T follicular helper cell (primary cell): ENCODE results near the gene STXBP5.

Source experiments
- DNase-seq: peaks from one replicate; pipeline ENCODE4 v3.0.0-alpha.2; 2020; ENCODE audit warnings: low read depth

Gene STXBP5

DNA sequence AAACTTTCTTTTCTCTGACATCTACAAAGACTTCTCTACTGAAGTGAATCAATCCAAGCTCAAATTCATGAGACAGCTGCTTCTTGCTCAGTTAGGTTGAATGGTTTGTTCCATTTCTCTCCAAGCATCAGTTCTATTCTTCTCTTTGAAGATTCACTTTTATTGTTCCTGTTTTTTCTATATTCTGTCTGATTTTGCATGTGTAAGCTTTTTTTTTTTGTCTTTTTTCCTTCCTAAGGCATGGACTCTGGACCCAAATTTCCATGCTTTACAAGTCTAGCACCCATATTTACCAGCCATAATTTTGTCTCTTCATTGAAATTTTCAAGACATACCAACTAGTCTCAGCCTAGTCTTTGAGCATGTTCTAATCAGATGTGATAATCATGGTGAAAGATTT lies 25.9 kb upstream of the STXBP5 start:
- no peak for DNase-seq

DNA sequence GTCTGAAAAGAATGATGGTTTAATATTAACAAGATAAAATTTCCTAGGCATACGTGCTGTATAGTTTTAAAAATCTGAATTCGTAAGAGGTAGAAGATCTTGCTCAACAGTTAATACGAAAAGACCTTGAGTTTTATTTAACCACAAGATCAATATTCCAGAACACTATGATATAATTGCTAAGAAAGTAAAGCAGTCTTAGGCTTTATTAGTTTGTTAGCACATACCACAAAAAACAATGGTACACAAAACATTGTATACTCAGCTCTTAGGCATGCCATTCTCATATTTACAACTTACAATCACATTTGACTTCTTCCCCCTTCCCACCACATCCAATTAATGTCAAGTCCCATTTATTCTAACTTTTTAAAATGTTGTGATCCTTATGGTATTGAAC lies 24.4 kb upstream of the STXBP5 start:
- no peak for DNase-seq

GRCh38 chr6:147180926-147181325 lies 23.3 kb upstream of the STXBP5 start:
- DNase-seq = no peak

- DNase-seq = no peak
These were observed 19.8 kb upstream of the STXBP5 start for GRCh38 chr6:147184379-147184778.

DNA sequence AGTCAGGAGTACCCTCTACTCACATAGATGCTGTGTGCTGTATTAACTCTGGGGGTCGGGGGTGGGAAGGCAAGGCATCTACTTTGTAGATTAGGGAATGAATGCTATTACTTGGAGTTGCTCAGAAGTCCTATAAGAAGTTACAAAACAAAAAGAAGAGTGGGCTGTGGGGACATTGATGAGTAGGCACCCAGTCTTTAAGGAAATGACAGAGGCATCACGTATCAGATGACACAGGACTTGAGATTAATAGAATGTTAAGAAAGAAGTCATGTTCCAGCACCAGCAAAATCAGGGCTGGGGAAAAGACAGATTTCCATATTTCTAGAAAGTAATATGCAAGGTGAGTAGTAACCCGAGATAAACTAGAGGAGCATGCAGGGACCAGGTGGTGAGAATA lies 19.0 kb upstream of the STXBP5 start:
- no peak for DNase-seq

- no peak for DNase-seq
These were observed 13.7 kb upstream of the STXBP5 start for GRCh38 chr6:147190556-147190955.

GRCh38 chr6:147192278-147192911 lies 11.8 kb upstream of the STXBP5 start:
- DNase-seq = no peak

DNA sequence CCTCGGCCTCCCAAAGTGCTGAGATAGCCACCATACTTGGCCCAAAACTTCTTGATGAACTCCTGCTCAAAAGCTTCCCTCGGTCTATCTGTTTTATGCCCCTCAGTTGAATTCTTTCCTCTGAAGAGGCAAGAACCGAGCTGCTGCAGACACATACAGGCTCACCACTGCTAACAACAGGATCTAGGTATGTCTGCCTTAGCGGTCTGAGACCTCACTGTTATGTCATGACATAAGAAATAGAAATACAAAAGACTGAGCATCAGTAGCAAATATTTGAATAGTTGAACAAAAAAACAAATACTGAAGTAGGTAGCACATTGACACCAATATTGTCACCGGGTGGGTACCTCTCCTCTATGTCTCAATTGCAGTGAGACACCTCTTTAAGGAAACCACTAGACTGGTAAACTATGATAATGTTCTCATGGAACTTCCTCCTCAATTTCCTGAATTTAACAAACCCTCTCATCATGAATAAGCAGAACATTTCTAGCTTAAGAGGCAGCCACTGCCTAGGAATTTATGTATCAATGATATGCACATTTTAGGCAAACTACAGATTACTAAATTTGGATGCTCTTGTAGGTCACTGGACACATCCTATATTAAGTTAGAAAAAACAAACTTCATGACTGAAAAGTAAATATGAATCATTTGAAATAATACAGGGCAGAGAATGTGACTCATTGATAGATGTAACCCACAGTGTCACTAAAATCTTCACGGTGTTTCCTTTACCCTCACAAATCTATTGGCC lies 9.4 kb upstream of the STXBP5 start:
- no peak for DNase-seq

DNA sequence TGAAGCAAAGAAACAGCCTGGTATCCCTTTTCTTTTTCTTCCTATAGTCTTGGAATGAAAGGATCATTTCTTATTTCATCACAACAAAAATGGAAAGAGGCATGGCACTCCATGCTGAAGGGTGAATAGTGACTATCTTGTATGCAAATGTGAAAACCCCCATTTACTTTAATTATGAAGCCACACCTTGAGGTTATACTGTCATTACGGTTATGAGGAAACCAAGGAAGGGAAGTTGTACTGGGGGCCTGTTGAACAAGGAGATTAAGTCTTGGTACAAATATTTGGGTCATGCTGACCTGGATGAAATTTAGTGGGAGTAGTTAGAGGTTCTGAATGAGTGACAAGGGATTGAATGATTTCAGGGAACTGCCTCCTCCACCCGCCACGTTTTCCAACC lies 8.7 kb upstream of the STXBP5 start:
- DNase-seq = no peak

GRCh38 chr6:147195987-147196386 lies 8.2 kb upstream of the STXBP5 start:
- no peak for DNase-seq

- no peak for DNase-seq
These were observed 3.5 kb upstream of the STXBP5 start for GRCh38 chr6:147200711-147201110.

GRCh38 chr6:147201885-147202515 lies 2.2 kb upstream of the STXBP5 start:
- DNase-seq = no peak

GRCh38 chr6:147202516-147203310 lies 1.5 kb upstream of the STXBP5 start:
- DNase-seq = peak; percentile 75

DNA sequence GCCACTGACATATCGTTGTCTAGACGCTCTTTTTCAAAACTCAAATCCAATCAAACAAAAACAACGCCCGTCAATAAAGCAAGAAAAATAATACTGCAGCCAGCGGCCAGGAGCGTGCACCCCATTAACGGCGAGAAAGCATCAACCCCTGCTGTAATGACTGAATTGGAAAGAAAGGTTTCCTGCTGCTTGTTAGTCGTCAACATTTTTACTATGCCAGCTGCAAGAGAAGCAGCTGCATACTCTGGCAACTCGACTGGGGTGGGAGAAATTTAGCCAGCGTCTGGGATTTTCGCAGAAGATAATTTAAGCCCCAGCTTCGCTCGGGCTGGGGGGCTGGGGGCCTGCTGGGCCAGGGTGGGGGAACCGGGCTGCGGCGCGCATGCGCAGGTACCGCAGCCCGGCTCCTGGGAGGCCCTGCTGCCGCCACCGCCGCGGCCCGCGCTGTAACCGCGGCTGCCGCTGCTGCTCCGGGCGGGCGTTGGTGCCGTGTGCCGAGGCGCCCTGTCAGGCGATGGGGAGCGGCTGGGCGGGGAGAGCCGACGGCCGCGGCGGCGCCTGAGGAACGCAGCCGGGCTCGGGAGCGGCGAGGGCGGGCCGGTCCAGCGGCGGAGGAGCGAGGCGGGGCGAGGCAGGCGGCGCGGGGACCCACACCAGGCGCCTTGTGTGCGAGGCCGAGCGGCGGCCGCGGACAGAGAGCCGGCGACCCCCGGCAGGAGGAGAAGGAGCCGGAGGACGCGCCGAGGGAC lies 732 bp upstream of the STXBP5 start:
- peak; percentile 57 for DNase-seq

GRCh38 chr6:147204843-147205311 lies 660 bp downstream of the STXBP5 start:
- no peak for DNase-seq

GRCh38 chr6:147205690-147206600 lies 1.7 kb downstream of the STXBP5 start:
- DNase-seq = no peak

- no peak for DNase-seq
These were observed 3.1 kb downstream of the STXBP5 start for GRCh38 chr6:147207351-147207750.

DNA sequence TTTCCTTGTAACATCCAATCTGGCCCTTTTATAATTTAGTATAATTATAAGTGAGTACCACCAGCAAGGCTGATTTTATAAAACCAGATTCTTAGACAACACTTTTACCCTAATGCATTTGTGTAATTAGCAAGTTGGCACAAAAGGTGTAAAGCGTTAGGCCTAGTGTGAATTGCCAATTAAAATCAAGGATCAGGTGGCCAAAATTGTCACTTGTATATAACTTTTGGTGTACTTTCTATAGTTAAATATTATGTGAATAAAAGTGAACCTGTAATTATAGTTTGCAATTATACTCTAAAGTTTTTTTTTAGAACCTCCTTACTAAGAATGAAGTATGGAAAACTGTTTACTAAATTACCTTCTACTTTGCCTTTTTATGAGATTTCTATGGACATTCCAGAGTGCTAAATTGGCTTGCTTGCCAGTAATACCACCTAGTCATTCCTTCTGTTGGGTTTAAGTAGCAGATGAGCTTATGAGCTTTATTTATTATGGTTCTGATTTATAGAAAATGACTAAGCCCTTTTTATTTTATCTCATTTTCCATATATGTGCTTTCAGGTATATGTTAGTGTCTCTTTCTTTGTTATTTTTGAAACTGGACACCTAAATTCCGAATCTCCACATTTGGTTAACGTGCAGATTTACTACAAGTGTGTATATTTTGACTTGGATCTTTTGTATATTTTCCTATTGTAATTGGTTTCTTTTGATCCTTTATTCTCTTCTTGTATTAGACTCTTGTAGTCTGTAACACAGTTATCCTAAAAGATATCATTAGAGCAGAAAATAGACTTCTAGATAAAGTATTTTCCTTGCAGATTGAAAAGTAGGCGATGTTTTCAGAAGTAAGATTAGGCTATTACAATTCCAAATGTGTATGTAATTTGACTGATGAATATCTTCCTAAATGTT lies 3.9 kb downstream of the STXBP5 start:
- DNase-seq = no peak

DNA sequence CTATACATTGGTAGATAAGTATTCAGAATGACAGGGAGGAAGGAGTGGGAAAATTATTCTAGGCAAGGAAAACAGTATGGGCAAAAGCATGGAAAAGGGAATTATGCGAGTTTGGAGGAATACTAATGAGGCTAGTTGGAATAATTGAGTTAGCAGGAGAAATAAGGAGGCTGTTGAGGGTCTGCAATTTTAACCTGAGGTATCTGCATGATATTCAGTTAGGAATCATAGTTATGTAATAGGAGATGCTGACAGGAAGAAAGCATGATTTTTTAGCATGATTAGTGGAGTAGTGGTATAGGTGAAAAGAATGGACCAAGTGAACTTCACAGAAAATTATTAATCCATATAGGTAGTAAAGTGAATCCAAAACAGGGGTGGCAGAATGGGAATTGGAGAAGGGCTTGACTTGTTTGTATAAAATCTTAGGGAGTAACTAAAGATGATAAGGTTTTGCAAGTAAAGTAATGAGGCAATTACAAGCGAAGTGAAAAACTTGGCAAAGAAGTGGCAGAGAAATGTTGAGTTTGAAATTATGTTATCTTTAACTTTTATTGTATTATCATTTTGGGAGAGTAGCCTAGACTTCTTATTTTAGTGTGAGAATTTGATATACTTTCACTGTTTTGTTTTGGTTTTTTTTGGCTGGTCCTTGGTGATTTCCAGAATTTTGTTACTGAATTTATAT lies 5.7 kb downstream of the STXBP5 start:
- no peak for DNase-seq
